GM18508 (cell line): Measurements from ENCODE around the gene OLFM4.
"Not testable (repeated sequence)": the region's sequence is repeated elsewhere in the genome, so short reads cannot be mapped to it uniquely, and the experiment has no call there.

ENCODE experiments used
- ATAC-seq: cut with Tn5 transposase; IDR thresholded peaks from one replicate; pipeline ENCODE4 v1.9.1; 2021; ENCODE audit warnings: moderate number of reproducible peaks; ENCODE audit not compliant: insufficient read depth, unreplicated experiment

OLFM4 gene

DNA sequence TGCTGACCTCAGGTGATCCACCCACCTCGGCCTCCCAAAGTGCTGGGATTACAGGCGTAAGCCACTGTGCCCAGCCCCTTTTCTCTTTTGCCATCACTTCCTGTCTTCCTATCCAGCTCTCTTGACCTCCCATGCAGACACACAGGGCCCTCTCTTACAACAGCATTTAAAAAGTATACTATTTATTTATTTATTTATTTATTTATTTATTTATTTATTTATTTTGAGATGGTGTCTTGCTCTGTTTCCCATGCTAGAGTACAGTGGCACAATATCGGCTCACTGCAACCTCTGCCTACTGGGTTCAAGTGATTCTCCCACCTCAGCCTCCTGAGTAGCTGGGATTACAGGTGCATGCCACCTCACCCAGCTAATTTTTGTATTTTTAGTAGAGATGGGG is 14.6 kb upstream of the OLFM4 start:
- ATAC-seq, result not testable (repeated sequence)

DNA sequence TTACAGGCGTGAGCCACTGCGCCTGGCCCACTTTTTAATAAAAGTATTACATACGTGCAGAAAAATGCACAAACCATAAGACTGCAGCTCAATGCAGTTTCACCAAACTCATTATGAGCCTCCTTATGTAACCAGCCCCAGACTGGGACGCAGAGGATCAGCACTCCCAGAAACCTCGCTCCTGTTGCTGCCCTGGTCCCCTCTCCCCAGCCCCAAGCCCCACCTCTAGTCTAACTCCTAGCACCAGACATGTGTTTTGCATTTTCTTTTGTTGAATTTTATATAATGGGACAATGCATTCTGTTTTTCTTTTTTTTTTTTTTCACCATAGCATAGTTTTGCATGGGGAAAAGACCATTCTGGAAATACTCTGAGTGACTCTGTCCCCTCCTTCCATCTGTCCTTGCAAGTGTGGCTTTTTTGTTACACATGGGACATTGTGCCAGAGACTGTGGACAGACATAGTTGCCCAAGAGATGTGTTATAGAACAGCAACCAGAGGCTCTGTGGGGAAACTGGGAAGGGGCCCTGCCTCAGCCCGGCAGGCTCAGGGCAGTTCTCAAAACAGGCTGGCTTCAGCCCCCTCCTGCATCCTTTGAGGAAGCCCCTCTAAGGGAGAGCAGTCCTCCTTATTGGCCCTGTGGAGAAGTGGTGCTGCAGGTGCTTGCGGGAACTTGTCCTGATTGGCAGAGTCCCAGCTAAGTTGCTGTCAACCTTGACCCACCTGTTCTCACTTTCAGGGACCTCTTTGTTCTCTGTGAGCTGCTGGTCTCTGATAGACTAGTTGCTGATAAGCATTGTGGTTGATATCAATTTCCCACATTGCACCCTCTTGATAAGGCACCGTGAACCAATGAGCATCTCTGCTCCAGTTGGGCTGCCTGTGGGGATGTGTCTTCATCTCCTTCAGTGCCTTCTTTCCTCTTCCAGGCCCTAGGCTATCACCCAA is 13.8 kb upstream of the OLFM4 start:
- no peak for ATAC-seq

GRCh38 chr13:53015971-53016370 is 12.6 kb upstream of the OLFM4 start:
- ATAC-seq, result no peak

DNA sequence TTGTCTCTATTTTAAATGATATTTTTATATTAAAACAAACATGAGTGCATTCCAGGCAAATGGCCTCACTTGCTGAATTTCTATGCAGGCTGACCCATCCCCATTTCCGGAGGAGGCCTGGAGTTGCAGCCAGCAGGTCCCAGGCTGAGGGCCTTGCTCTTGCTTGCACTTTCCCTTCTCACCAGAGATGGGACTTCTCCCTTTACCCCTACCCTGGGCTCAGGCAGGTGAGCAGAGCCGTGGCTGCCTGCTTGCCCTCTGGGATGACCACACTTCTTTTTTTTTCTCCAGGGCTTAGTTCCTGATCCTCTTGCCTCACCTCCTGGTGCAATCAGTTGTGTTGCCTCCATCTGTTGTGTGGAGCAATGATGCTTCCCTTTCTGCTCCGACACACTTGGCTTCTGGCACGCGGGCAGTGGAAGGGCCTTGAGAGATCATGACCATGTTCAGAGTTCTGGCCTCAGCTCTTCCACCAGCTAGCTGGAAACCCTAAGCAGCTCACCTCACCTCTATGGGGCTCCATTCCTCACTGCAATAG is 11.1 kb upstream of the OLFM4 start:
- no peak for ATAC-seq

GRCh38 chr13:53018690-53019647 is 9.6 kb upstream of the OLFM4 start:
- ATAC-seq, result no peak

DNA sequence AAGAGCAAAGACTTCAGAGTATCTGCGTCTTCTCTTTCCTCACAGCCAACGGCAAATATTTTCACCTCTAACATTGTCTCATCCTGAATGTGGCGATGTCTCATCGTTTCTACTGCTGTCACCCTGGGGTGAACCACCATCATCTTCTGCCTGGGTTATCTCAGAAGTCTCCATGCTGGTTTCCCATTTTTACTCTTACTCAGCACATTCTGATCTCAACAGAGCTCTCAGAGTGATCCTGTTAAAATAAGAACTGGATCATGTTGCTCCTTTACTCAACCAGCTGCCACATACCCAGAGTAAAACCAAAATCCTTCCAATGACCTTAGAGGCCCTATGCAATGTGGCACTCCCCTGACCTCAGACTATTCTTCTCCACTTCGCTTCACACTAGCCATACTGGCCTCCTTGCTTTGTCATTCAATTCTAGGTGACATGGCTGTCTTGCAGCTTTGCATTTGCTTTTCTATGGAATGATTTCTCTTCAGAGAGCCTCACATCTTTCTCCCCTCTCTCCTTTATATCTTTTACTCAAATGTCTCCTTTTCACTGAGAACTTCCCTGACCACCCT is 7.8 kb upstream of the OLFM4 start:
- no peak for ATAC-seq

DNA sequence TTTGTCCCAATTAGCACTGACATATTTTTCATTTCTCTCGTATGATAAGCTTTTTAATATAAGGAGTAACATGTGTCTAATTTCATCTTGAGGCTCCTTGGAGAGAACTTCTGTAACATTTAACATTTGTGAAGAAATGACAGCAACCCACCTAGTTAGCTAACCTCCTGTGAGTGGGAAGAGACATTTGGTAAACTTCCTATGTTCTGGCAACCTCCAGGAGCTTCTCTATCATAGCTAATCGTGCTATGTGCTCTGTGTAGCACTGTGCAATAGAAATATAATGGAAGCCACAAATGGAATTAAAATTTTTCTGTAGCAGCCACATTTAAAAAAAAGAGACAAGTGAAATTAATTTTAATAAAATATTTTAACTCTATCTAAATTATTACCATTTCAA is 5.4 kb upstream of the OLFM4 start:
- ATAC-seq, result no peak

- ATAC-seq, result no peak
These were observed 550 bp upstream of the OLFM4 start for GRCh38 chr13:53028063-53028462.

- no peak for ATAC-seq
These were observed 4.2 kb downstream of the OLFM4 start for GRCh38 chr13:53032849-53033248.

DNA sequence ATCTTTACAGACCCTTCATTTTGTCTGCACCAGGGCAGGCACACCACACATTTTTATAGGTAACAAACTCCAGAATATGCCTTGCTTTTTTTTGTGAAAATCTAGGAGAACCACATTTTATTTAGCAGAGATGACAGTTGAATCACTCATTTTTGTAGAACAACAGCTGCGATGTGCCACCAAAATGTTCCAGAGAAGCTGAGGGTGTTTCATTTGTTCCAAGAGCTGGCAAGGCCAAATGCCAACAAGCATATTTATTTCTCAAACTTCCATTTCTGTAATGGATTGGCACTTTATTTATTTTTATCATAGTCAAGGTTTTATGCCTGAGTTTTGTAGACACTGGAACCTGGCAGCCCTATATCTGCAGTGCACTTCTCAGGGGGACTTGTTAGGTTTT is 10.4 kb downstream of the OLFM4 start:
- ATAC-seq, result no peak

DNA sequence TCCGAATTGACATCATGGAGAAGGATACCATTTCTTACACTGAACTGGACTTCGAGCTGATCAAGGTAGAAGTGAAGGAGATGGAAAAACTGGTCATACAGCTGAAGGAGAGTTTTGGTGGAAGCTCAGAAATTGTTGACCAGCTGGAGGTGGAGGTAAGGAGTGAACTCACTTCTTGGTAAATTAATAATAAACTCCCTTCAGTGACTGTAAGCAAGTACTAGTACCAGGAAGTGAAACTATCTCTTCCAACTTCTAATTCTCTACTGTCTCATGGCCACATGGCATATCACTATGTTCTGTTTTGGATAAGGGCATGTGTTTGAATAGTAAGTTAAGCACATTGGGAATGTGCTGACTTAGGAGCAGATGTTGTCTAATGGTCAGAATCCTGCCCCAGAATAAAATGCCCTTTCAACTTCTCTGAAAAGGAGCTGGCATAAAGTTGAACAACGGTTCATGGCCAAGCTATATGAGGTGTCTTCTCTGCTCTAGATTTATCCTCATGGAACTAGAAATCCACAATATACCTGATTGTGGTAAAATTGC is 13.4 kb downstream of the OLFM4 start:
- no peak for ATAC-seq

GRCh38 chr13:53042877-53043276 is 14.3 kb downstream of the OLFM4 start:
- ATAC-seq, result no peak

- no peak for ATAC-seq
These were observed 14.8 kb downstream of the OLFM4 start for GRCh38 chr13:53043398-53043797.

DNA sequence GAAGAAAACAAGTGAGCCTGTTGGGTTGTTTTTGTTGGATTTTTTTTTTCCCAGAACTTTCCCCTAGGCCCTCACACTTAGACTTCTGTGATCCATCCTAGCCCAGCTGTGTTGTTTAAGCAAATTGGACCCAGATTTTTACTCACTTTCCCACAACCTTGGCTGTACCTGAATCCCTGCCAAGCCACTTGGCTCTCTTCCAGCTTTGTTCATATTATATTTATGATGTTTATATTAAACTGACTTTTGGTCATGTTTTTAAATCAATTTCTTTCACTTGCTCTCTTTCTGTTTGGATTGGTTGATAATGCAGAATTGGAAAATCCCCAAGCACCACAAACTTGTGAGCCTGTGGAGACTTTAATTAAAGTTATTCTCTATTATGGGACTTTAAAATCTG is 16.6 kb downstream of the OLFM4 start:
- no peak for ATAC-seq

GRCh38 chr13:53048880-53049279 is 20.3 kb downstream of the OLFM4 start:
- no peak for ATAC-seq

GRCh38 chr13:53050151-53050550 is 21.5 kb downstream of the OLFM4 start:
- no peak for ATAC-seq

GRCh38 chr13:53052675-53053074 is 24.1 kb downstream of the OLFM4 start:
- no peak for ATAC-seq

GRCh38 chr13:53054569-53054968 is 26.0 kb downstream of the OLFM4 start:
- no peak for ATAC-seq

- no peak for ATAC-seq
These were observed 29.6 kb downstream of the OLFM4 start for GRCh38 chr13:53058065-53058679.
